Esophagus squamous epithelium (tissue), 4 donors: Measurements from ENCODE around the gene TTC22.

Source experiments
- POLR2A ChIP-seq, 4 donors: fragments of 450-650 bp; IDR thresholded peaks; one replicate each; pipeline ENCODE4 v1.6.1; 2017; ENCODE audit warnings: antibody characterized with exemption in 4 of 4, mild to moderate bottlenecking in 4 of 4, moderate library complexity in 3 of 4
- TF ChIP-seq, protein P1 (sequence below), 6 experiments: fragments of 450-650 bp in 4 of 6; fragments of 200-600 bp in 2 of 6; sonication (generic) in 2 of 6; IDR thresholded peaks; one replicate each; pipeline ENCODE4 v1.5.1; 2016 to 2019; ENCODE audit warnings: antibody characterized with exemption in 6 of 6, mild to moderate bottlenecking in 4 of 6, moderate library complexity in 4 of 6

DNA sequence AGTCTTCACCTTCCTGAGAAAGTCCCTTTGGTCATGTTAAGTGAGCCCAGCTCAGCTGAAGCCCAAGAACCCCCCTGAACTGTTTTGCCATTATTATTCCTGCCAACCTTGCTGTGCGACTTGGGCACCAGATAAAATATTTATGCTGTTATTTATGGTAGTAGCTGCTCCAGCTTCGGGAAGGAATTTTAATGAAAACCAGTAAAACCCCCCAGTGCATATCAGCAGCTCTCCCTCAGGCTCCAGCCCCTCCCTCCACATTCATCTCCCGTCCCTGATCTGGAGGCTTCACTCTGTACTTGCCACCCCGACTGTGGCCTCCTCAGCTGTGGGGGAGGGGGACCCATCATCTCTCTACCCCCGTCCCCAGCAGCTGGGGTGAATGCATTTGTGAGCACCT is 12.7 kb downstream of the TTC22 start:
- TF ChIP-seq, protein P1, sequence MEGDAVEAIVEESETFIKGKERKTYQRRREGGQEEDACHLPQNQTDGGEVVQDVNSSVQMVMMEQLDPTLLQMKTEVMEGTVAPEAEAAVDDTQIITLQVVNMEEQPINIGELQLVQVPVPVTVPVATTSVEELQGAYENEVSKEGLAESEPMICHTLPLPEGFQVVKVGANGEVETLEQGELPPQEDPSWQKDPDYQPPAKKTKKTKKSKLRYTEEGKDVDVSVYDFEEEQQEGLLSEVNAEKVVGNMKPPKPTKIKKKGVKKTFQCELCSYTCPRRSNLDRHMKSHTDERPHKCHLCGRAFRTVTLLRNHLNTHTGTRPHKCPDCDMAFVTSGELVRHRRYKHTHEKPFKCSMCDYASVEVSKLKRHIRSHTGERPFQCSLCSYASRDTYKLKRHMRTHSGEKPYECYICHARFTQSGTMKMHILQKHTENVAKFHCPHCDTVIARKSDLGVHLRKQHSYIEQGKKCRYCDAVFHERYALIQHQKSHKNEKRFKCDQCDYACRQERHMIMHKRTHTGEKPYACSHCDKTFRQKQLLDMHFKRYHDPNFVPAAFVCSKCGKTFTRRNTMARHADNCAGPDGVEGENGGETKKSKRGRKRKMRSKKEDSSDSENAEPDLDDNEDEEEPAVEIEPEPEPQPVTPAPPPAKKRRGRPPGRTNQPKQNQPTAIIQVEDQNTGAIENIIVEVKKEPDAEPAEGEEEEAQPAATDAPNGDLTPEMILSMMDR (IDR thresholded peaks at IDR 0.05): no peak
- TF ChIP-seq POLR2A (IDR thresholded peaks at IDR 0.05): no peak
